ENCODE data around the gene HSP90AA1. TPM values are rescaled to one million over a fixed set of nuclear protein-coding genes. Genes with fewer than 3 reads are reported as not detected.

The HSP90AA1 gene
- total and polyA plus RNA-seq, 2 of the 8 experiments (the other 6 are each of a cell fraction or from before 2014, with no cell fraction given): 339 to 878 TPM

GRCh38 chr14:102086972-102087761 lies at the start of gene HSP90AA1 (continued):
- TF ChIP-seq CTCF (IDR thresholded peaks at IDR 0.05; ENCODE audit: control extremely low read depth in 1 of 3, insufficient read depth in 1 of 3, low read depth in 1 of 3, low read length in 3 of 3) (no peak), RAD21 (IDR thresholded peaks at IDR 0.05 in 1 of 2, conservative IDR thresholded peaks at IDR 0.05 in 1 of 2; ENCODE audit: low read depth in 2 of 2, low read length in 2 of 2) (no peak), POLR2AphosphoS5 (IDR thresholded peaks at IDR 0.05; ENCODE audit: low read depth, low read length) (peak; percentile 99), POLR2A (IDR thresholded peaks at IDR 0.05; ENCODE audit: control extremely low read depth in 1 of 2, low read depth in 2 of 2, low read length in 2 of 2) (peak; percentile 86 to 97; a peak in 2 of 3 replicates), SIN3A (conservative IDR thresholded peaks at IDR 0.05 in 1 of 2, IDR thresholded peaks at IDR 0.05 in 1 of 2; ENCODE audit: low read depth in 1 of 2, low read length in 2 of 2) (peak; percentile 11 to 16; a peak in 1 of 4 replicates), SRF (IDR thresholded peaks at IDR 0.05; ENCODE audit: low read depth, low read length) (peak; percentile 66; the same call in 1 of the 2 replicates), TBP (IDR thresholded peaks at IDR 0.05; ENCODE audit: low read depth, low read length) (peak; percentile 97), KDM4A (IDR thresholded peaks at IDR 0.05; ENCODE audit: low read depth, low read length, severe bottlenecking) (peak; percentile 69), TAF7 (optimal IDR thresholded peaks at IDR 0.05; ENCODE audit: borderline replicate concordance, low read depth, low read length) (peak; percentile 87), EGR1 (IDR thresholded peaks at IDR 0.05; ENCODE audit: borderline replicate concordance, low read depth, low read length) (peak; percentile 99), ASH2L (IDR thresholded peaks at IDR 0.05; ENCODE audit: low read length) (peak; percentile 88), HDAC2 (IDR thresholded peaks at IDR 0.05; ENCODE audit: borderline replicate concordance in 1 of 2, low read depth in 2 of 2, low read length in 2 of 2) (peak in 1 of 2 experiments; percentile 6; a peak in 1 of 4 replicates), SIX5 (IDR thresholded peaks at IDR 0.05; ENCODE audit: low read depth, low read length) (no peak), TEAD4 (IDR thresholded peaks at IDR 0.05; ENCODE audit: low read depth, low read length) (no peak), MAX (IDR thresholded peaks at IDR 0.05) (peak; percentile 55), TAF1 (IDR thresholded peaks at IDR 0.05; ENCODE audit: low read depth, low read length) (peak; percentile 91), SAP30 (IDR thresholded peaks at IDR 0.05; ENCODE audit: insufficient read depth, insufficient replicate concordance, low read length) (no peak)

Data from H1 (cell line).